ENCODE results near the gene CACNA2D3.

DNA sequence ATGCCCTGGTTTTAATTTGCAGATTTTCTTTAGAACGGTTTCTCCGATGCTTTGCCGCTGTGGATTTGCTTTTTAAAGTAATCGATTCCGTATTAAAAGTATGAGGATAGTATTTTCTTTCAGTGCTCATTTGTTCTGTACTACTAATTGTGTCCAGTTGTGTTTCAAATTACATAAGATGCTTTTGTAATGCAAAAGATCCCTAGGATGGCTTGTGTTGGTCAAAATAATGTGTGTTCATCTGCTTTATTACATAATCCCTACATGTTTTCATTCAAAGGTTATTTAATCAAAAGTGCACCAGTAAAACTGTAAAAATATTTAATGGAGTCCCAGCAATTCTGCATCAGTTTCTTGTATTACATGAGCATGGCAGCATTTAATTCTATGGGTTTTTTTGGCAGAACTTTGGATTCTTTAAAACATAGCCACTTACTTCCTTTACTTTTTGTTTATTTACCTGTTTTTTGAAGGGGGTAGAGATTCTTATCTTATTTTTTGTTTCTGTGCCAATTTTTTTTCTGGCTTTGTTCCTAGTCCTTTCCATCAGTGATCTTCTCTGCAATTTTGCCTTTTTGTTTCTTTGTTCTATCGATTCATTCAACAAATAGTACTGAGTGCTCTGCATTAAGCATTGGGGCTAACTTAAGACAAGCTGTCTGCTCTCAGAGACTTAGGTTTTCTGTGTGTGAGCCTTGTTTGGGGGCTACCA, 452.7 kb downstream of the CACNA2D3 start:
- TF ChIP-seq, protein P1, sequence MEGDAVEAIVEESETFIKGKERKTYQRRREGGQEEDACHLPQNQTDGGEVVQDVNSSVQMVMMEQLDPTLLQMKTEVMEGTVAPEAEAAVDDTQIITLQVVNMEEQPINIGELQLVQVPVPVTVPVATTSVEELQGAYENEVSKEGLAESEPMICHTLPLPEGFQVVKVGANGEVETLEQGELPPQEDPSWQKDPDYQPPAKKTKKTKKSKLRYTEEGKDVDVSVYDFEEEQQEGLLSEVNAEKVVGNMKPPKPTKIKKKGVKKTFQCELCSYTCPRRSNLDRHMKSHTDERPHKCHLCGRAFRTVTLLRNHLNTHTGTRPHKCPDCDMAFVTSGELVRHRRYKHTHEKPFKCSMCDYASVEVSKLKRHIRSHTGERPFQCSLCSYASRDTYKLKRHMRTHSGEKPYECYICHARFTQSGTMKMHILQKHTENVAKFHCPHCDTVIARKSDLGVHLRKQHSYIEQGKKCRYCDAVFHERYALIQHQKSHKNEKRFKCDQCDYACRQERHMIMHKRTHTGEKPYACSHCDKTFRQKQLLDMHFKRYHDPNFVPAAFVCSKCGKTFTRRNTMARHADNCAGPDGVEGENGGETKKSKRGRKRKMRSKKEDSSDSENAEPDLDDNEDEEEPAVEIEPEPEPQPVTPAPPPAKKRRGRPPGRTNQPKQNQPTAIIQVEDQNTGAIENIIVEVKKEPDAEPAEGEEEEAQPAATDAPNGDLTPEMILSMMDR (IDR thresholded peaks at IDR 0.05): no peak
- no peak for TF ChIP-seq ZFX (IDR thresholded peaks at IDR 0.05; ENCODE audit: borderline replicate concordance)
